C4-2B (cell line): ENCODE data around the gene ATP2C1.

Experiments used
- CTCF ChIP-seq: fragments of 450-650 bp; conservative IDR thresholded peaks from 2 replicates; pipeline ENCODE4 v1.5.1; 2017; ENCODE audit warnings: mild to moderate bottlenecking
- ZFX ChIP-seq: fragments of 450-650 bp; IDR thresholded peaks from 2 replicates; pipeline ENCODE4 v1.6.1; 2017

DNA sequence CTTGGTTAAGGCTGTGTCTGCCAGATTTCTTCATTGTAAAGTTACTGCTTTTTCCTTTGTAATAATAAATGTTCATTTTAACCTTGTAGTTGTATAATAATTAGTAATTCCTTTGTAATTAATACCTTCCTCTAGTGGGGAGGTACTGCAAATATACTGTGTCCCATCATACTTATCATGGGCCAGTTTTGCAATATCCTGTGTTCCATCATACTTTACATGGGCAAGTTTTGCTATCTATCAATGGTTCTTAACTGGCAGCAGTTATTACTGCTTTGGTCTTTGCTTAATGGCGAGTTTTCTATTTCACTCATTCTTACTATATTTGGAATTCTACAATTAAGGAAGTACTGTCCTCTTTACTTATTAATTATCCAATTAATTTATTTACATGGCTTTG, 10.6 kb downstream of the ATP2C1 start:
- no peak for TF ChIP-seq CTCF
- TF ChIP-seq ZFX: no peak
